ENCODE results near the gene LSM14B.
A peak's percentile ranks its signal among the peaks of the same experiment; 100 is the strongest.

Gene LSM14B

GRCh38 chr20:62164879-62165761 lies 42.8 kb downstream of the LSM14B start:
- DNase-seq: no peak

DNA sequence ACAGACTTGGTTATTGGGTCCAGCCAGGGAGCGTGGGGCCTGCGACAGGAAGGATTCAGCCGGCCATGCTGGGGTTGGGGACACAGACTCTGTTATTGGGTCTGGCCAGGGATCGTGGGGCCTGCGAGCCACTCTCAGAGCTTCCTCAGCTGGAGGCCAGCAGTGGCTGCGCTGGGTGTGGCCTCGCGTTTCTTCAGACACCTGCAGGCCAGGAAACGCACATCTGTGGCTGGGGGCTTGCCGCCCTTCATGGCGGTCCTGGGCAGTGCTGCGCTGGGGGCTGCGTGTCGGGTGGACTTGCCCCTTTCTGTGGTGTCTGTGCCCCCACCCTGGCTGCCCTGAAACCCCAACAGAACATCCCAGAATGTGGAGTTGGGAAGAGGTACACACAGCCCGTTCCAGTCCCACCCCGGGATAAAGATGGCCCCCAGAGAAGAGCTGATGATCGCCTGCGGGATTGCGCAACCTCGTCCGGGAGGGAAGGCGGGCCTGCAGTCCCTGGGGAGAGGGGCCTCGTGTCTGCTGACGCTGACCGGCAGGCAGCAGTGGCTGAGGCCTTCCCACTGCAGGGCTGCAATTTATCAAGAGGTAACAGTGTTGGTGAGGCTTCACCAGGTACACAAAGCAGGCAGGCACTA lies 43.6 kb downstream of the LSM14B start:
- no peak for DNase-seq

DNA sequence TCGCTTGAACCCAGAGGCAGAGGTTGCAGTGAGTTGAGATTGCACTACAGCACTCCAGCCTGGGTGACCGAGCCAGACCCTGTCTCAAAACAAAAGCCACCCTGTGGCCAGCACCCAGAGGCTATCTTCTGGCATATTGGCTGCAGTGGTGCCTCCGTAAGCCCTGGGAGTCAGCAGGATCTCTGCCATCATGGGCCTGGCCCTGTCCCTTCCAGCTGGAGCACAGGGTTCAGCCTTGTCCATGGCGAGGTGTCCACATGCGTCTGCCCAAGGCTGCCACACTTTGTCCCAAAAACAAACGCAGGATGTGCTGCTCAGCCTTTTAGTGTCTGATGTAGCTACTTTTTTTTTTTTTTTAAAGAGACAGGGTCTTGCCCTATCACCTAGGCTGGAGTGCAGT lies 45.2 kb downstream of the LSM14B start:
- DNase-seq: no peak

DNA sequence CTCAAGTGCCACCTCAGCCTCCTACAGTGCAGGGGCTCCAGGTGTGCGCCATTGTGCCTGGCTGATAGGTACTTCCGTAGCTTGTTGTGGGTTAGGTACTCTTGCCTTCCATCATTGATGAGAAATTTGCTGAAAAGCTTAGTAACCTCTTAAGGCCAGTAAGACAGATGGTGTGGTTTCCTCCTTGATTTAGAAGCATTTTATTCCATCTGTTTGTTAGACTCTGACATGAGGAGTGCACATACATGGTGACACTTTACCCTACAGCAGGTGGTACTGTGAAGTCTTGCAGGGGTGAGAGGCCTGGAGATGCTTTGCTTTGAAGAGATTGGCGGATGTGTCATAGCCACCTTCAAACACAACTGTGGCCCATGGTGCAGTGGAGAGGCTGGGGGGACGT lies 45.8 kb downstream of the LSM14B start:
- DNase-seq: no peak

DNA sequence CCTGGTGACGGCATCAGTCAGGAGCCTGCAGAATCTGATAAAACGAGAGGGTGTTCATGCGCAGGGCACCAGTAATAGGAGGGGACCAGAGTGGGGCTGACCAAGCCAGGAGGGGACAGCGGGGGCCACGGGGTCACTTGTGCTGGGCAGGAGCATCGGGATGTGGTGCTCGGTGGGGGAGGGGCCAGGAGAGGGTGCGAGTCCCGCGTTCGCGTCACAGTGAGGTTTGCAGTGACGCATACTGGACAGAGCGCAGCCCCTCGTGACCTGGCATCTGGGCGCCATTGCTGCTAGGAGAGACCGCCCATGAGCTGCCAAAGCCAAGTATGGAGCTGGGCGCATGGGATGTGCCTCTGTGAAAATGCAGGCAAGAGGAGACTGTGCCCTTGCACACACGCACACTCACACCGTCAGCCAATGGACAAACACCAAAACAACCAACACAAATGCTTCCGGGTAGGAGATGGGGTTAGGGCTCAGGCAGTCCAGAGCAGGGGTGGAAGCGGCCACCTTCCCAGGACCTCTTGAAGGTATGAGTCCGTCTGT lies 46.7 kb downstream of the LSM14B start:
- DNase-seq: no peak

GRCh38 chr20:62170536-62170935 lies 48.3 kb downstream of the LSM14B start:
- DNase-seq: no peak

DNA sequence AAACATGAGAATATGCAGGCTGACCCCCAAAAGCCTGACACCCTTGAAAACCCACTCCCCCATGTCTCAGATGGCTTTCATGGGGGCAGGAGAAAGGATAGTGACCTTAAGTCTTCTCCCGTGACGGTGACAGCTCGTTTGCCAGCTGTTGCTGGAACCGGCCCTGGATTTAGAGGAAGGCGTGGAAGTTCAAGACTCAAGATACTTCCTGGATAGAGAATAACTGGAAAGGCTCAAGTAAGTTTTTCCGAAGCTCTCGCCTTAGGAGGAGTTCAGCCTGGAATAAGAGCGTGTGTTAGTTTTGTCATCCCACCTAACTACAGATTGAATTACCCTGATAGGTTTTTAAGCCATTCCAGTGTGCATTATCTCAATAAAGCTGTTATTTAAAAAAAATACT lies 49.0 kb downstream of the LSM14B start:
- DNase-seq: no peak

DNA sequence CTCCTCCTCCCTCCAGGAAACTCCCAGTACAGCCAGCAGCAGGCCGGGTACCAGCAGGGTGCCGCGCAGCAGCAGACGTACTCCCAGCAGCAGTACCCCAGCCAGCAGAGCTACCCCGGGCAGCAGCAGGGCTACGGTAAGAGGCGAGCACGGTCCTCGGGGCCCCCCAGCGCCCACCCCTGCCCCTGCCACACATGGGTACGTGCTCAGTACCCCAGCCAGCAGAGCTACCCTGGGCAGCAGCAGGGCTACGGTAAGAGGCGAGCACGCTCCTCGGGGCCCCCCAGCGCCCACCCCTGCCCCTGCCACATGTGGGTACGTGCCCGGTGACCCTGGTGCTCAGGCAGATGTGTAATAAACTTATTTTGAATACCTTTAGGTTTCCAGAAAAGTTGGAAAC lies 50.4 kb downstream of the LSM14B start:
- DNase-seq: no peak

DNA sequence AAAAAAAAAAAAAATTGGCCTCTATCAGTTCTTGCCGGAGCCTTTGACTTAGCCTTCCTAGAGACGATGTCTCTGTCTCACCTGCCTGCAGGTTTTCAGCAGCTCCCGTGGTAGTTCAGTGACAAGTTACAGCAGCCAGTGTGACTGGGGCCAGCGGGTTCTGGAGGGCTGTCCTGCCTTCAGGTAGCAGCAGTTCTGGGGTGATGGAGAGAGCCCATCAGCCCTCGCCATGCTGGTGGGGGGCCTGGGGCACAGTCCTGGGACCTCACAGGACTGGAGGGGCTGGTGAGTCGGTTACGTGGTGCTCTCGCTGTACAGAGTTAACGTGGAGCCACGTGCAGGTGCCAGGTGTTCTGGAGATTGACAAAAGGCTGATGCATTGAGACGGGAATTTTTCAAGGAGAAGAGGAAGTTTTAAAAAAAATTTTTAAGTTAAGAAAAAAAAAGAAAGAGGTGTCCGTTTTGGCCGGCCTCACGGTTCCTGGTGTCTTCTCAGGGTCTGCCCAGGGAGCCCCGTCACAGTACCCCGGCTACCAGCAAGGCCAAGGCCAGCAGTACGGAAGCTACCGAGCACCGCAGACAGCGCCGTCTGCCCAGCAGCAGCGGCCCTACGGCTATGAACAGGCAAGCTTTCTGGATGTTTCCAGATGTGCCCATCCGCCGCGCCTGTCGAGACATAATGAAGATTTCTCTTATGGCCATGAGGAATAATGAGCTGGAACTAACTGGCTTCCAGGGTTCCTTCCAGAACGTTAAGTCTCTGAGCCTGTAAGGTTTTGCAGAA lies 51.9 kb downstream of the LSM14B start:
- DNase-seq: no peak

DNA sequence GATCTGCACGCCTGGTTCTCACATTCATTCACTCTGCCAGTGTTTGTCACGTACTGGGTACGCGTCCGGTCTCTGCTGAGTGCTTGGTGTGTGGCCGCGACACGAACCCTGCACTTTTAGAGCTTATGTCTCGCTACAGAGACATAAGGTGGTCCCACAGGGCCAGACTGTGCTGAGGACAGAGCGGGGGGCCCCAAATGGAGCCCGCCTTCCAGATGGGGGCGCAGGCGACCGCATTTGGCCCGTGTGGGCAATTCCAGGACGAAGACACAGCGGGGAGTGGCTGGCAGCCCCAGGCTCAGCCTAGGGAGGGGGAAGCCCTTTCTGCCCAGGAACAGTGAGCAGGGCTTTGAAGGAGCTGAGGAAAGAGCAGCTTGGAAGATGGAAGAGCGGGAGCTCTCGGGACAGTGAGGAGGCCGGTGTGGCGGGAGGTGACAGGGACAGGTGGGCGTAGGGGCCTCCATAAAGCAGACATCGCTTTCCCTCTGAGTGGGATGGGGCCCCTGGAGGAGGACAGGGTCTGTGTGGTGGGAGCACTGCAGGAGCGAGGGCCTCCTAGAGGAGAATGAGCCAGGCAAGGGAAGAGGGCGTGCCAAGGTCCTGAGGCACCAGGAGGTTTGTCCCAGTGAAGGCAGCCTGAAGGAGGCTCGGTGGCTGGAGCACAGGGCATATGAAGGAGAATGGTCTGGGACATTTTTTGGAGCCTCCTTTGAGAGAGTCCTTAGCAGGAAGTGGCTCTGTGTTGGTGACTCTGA lies 52.8 kb downstream of the LSM14B start:
- no peak for DNase-seq

- no peak for DNase-seq
Measured at GRCh38 chr20:62175711-62176110, 53.4 kb downstream of the LSM14B start.

DNA sequence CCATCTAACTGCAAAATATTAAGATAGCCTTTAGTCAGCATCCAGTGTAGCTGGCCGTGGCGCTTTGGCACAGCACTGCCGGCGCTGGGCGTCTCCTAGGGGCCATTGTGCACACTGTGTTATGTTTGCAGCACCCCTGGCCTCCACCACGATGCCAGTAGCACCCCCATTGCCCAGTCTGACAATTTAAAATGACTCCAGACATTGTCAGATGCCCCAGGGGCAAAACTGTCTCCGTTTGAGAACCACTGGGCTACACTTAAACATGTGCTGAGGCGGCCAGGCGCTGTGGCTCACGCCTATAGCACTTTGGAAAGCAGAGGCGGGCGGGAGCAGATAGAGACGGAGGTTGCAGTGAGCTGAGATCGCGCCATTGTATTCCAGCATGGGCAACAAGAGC lies 54.6 kb downstream of the LSM14B start:
- no peak for DNase-seq

DNA sequence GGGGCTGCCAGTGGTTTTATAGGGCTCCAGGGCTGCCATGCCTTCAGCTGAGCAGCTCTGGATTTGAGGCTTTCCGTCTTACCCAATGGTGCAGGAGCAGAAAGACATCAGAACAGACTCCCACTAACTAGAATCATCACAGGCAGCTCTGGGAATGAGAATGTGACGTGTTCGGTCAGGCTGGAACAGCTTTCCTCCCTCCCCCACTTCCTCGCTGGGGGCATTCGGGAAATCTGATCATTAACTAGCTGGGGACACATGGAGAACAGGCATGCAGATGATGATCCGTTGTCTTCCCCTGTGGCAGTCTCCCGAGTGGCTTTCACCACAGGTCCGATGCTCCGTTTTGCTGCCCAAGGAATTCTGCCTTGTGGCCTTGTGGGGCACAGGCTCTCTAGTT lies 55.0 kb downstream of the LSM14B start:
- no peak for DNase-seq

DNA sequence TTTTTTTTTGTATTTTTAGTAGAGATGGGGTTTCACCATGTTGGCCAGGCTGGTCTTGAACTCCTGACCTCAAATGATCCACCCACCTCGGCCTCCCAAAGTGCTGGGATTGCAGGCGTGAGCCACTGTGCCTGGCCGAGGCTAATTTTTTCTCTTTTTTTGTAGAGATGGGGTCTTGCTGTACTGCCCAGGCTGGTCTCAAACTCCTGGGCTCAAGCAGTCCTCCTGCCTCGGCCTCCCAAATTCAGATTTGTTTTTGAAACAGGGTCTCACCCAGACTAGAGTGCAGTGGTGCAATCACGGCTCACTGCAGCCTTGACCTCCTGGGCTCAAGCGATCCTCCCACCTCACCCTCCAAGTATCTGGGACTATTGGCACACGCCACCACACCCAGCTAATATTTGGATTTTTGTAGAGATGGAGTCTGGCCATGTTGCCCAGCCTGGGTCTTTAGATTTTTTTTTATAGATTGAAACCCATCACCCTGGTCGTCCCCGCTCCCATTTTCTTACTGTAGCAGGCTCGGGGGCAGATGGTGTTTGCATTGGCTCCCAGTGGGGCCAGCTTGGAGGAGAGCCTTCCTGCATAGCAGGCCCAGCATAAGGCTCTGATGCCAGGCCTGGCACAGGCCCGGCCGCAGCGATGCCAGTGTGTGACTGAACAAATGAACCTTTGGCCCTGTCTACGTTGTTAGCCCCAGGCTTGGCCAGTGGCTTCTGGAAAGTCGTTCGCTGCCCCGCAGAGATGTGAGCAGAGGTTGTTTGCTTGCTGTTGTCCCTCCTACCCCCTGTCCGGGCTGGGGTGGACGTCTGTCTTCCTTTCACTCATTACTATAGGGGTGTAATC lies 56.3 kb downstream of the LSM14B start:
- DNase-seq: no peak

DNA sequence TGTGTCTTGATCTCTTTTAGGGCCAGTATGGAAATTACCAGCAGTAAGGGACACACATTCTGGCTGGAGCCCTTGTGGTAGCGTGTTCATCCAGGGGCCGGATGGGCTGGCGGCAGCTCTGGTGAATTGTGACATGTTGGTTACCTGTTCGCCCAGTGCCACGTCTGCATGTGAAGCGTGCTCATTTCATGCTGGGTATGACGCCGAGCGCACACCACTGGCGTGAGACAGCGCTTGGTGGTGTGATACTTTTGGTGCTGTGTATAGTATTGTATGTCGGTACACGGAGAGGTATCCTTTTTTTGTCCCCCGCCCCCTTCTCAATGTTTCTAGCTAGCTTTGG lies 56.9 kb downstream of the LSM14B start:
- no peak for DNase-seq

DNA sequence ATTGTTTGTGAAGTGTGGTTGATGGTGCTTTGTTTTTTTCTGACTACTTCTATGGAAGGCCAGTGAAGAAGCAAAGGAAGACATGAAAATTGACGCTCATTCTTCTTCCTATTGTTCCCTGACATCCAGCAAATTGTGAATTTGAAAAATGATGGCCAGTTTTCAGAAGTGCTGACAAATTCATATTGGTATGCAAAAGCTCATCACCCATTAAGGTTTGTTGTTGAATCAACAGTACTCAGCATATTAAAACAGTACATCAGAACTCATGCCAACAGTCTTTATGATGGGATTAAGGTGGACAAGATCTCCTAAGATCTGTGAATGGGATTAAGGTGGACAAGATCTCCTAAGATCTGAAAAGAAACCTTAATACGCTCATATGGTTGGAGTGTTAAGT lies 59.5 kb downstream of the LSM14B start:
- no peak for DNase-seq

DNA sequence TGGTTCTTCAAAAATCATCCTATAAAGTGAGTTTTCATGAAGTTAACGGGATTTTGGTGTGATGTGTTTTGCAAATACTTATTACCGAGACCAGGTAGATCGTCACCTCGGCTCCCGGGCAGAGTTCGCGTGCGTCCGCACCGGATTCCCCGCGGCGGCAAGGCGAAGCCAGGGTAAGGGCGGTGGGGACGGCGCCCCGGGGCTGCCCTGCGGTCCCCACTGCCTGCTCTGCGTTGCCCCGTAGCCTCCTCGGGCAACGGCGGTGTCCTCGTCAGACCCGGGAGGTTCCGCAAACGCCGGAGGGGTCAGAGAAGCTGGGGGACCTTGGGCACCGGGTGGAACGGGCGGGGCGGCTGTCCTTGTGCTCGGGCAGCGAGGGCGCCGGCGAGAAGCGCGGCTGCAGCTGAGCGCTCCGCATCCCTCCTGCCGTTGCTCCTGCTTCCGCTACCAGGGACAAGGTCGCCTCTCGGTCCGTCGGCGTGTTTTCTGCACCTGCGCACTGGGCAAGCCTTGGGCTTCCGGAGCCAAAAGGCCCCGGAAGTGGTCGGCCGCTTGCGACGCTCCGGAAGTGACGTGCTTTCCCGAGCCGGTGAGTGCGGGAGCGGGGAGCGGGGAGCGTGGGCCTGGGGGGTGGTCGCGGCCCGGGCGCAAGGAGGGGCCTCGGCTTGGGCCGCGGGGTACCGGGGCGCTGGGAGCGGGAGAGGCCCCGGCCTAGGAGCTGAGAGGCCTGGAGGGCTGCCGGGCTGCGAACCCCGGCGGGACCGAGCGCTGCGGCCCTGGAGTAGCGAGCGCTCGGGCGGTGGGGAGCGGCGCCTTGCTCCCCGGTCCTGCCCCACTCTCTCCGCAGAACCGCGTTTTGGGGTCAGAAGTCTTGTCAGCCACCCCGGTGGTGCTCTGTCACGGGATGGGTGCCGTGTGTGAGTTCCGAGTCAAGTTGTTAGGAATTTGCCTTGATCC lies 60.5 kb downstream of the LSM14B start, which contains the start of gene MTG2:
TSS of gene MTG2 (plus strand) at position 560 of the 957 bp plus-strand sequence. CDS start 10,393 bp downstream, outside the sequence.
- DNase-seq: peak; percentile 89

DNA sequence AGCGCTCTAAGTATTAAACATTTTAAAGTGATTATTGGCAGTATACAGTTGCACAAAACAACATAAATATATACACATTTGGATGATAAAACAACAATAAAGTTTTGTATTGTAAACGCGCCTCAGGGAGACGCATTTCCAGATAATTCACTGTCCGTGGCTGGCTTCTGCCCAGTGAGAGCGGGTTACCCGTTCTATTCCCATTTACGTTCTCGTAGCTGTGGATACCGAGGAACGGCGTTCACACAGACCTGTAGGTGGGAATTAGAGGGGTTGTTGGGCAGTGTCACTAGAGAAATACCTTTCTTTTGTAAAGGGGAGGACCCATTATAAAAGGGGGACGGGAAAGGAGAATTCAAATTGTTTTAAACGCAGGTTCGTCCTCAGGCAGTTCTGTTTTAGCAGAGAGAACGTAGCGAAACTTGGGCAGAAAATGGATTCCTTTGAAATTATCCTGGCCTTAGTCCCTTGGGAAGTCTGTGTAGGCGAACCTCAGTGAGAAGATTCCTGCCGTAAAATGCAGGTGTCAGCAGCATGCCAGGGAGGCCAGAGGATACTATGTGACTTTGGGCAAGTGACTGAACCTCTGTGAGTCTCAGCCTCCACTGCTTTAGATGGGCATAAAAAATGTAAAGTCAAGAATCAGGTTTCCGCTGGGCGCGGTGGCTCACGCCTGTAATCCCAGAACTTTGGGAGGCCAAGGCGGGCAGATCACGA lies 61.3 kb downstream of the LSM14B start:
- DNase-seq: no peak

Data from activated effector memory CD4-positive, alpha-beta T cell treated with Interleukin-2 at 50 U/mL for 16 hours (primary cell).